Uterus (tissue), 2 donors: Measurements from ENCODE around the gene OR14K1.

Source experiments
- POLR2A ChIP-seq, 2 donors: fragments of 450-650 bp; IDR thresholded peaks; one replicate each; pipeline ENCODE4 v1.6.1; 2016; ENCODE audit warnings: antibody characterized with exemption in 2 of 2, mild to moderate bottlenecking in 1 of 2, moderate library complexity in 1 of 2
- TF ChIP-seq, protein P1 (sequence below), 4 experiments: fragments of 200-600 bp in 2 of 4; fragments of 450-650 bp in 2 of 4; sonication (generic) in 2 of 4; IDR thresholded peaks; one replicate each; pipeline ENCODE4 v1.5.1; 2016 to 2019; ENCODE audit warnings: antibody characterized with exemption in 4 of 4, mild to moderate bottlenecking in 2 of 4, moderate library complexity in 1 of 4

DNA sequence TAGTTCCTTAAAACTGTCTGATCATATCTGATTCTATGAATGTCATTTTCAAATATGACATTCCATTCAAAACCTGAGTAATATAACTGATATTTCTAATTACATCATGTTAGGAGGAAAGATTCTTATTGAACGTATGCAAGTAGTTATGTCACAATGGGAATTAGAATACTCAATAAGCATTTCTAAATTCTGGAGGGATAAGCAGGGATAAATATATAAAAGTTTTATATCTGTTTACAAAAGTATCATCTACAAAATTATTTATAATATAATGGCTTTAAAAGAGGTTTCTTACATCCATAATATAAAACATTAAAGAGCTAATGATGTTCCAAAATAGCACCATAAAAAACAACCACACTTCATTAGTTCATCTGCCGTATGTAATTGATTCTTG is 9.6 kb downstream of the OR14K1 start, which contains the start of gene OR14A2:
- no peak for TF ChIP-seq POLR2A (IDR thresholded peaks at IDR 0.05)
- TF ChIP-seq, protein P1, sequence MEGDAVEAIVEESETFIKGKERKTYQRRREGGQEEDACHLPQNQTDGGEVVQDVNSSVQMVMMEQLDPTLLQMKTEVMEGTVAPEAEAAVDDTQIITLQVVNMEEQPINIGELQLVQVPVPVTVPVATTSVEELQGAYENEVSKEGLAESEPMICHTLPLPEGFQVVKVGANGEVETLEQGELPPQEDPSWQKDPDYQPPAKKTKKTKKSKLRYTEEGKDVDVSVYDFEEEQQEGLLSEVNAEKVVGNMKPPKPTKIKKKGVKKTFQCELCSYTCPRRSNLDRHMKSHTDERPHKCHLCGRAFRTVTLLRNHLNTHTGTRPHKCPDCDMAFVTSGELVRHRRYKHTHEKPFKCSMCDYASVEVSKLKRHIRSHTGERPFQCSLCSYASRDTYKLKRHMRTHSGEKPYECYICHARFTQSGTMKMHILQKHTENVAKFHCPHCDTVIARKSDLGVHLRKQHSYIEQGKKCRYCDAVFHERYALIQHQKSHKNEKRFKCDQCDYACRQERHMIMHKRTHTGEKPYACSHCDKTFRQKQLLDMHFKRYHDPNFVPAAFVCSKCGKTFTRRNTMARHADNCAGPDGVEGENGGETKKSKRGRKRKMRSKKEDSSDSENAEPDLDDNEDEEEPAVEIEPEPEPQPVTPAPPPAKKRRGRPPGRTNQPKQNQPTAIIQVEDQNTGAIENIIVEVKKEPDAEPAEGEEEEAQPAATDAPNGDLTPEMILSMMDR (IDR thresholded peaks at IDR 0.05): no peak
